Activated CD4-positive, alpha-beta T cell treated with anti-CD3 and anti-CD28 coated beads for 36 hours (primary cell): Measurements from ENCODE around the gene MSX1. TPM values are rescaled to one million over a fixed set of nuclear protein-coding genes. Genes with fewer than 3 reads are reported as not detected.
"Not testable (repeated sequence)": the region's sequence is repeated elsewhere in the genome, so short reads cannot be mapped to it uniquely, and the experiment has no call there.

Experiments used
- ATAC-seq: fragments of 200-7000 bp; cut with Tn5 transposase; one replicate; pipeline ENCODE4 v1.10.0; 2021; ENCODE audit warnings: mild to moderate bottlenecking, moderate library complexity
- CTCF ChIA-PET: fragments of 350-600 bp; sonication (Branson Sonifier 250); formaldehyde crosslinking; loops from one replicate; lab custom pipeline; 2021; ENCODE audit warnings: antibody characterized with exemption; lab: Charles Lee
- POLR2A ChIA-PET: fragments of 350-600 bp; sonication (Branson Sonifier 250); formaldehyde crosslinking; loops from one replicate; lab custom pipeline; 2021; ENCODE audit warnings: antibody characterized with exemption, inconsistent platforms; lab: Charles Lee
- DNase-seq: peaks from one replicate; pipeline ENCODE4 v3.0.0-alpha.2; 2020
- H3K27ac Mint-ChIP-seq: one replicate; pipeline ENCODE4 v1.8.0; 2021; ENCODE audit warnings: mixed read lengths
- H3K27me3 Mint-ChIP-seq: one replicate; pipeline ENCODE4 v1.8.0; 2021; ENCODE audit warnings: mixed read lengths
- H3K36me3 Mint-ChIP-seq: one replicate; pipeline ENCODE4 v1.8.0; 2021; ENCODE audit warnings: low read depth, mixed read lengths
- H3K4me1 Mint-ChIP-seq: one replicate; pipeline ENCODE4 v1.8.0; 2021; ENCODE audit warnings: mixed read lengths
- H3K4me3 Mint-ChIP-seq: one replicate; pipeline ENCODE4 v1.8.0; 2021; ENCODE audit warnings: mild to moderate bottlenecking, moderate library complexity, mixed read lengths
- H3K9me3 Mint-ChIP-seq: one replicate; pipeline ENCODE4 v1.8.0; 2021; ENCODE audit warnings: low read depth, mixed read lengths
- intact Hi-C, 2 experiments: fragments of 100-400 bp; cut with DNase I in 1 of 2; cut with micrococcal nuclease in 1 of 2; formaldehyde crosslinking; loops; one replicate each; pipeline versions ENCODE4 v1.14.2 to v1.15.1; 2022 to 2024; cut with DNase I, micrococcal nuclease
- total RNA-seq, 2 experiments: library from RNA; stranded (reverse); gene quantifications; one replicate each; pipeline ENCODE4 v1.2.3, GENCODE V29; 2021

Gene MSX1
- under 1 TPM in 1 of 2 experiments, not detected in 1; 0.09 TPM for total RNA-seq

DNA sequence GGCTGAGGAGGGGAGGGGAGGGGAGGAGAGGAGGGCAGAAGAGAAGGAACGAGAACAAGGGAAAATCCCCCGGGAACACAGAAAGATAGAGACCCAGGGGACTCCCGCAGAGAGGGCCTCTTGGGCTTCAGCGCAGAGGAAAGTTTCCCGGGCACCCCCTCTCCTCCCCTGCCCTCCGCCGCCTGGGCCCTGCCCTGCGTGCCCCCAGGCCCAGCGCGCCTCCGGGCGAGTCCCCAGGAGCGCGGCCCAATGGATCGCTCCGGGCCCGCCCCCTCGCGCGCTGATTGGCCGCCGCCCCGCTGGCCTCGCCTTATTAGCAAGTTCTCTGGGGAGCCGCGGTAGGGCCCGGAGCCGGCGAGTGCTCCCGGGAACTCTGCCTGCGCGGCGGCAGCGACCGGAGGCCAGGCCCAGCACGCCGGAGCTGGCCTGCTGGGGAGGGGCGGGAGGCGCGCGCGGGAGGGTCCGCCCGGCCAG is at the start of gene MSX1:
MSX1 (plus strand) TSS at position 341 of the 474 bp plus-strand sequence. CDS start 235 bp downstream, outside the sequence.
- H3K27me3 Mint-ChIP-seq = peaks cover 64% of the 10 kb centered on the region
- ChIA-PET CTCF (no interaction called here), POLR2A (no interaction called here)
- H3K4me1 Mint-ChIP-seq = peaks cover 40% of the 10 kb centered on the region
- H3K4me3 Mint-ChIP-seq = peak within 1 kb of the TSS; percentile 38
- intact Hi-C loops = loop anchor here in 1 of 2 experiments (5.0 kb wide), 2 partner anchors 372 to 1092 kb away; partner anchors contain the start of gene ADRA2C
- H3K9me3 Mint-ChIP-seq = peaks cover 1% of the 10 kb centered on the region
- no peak within 1 kb of the TSS for H3K27ac Mint-ChIP-seq
- ATAC-seq = peak; percentile 86
- DNase-seq = peak; percentile 76
- no peaks in the 10 kb centered on the region for H3K36me3 Mint-ChIP-seq

DNA sequence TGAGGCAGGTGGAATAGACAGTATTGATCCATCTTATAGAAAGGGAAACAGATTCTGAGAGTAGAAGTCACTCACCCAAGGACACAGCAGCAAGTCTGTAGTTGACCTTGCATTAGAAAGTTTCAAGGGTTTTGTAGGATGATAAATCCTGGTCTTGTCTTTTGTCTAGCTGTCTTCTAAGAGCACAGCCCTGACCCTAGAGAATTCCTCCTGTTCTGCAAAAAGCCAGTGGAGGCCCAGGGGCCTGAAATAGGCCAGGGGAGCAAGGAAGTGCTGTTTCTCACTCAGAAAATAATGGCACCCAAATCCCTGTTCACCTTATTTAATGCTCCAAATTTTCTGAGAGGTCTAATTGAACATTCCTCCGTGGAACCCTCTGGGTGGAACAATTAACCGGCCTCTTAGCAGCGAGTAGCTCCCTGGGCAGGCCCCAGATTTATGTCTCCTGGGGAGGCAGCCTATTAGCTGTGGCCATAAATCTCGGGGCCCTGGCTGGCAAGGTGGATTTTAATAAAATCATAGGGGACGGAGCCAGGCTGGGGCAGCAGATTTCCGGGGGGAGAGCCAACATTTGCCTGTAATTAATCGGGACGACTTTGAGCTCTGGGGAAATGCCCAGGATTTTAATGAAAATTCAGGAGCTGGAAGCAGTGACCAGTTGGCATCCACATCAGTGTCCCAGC is 49.2 kb upstream of the MSX1 start:
- Mint-ChIP-seq H3K27ac (no peak overlapping the region), H3K9me3 (peaks cover 3% of the 10 kb centered on the region), H3K36me3 (no peaks in the 10 kb centered on the region), H3K4me3 (no peak overlapping the region), H3K27me3 (peaks cover 14% of the 10 kb centered on the region), H3K4me1 (no peaks in the 10 kb centered on the region)
- ChIA-PET POLR2A (no interaction called here), CTCF (interaction anchor here (1.1 kb wide), 1 partner anchor 10 kb away, joined by 3 read pairs; no protein-coding TSS in a partner anchor)
- intact Hi-C loops = no loop called here
- ATAC-seq = no peak
- DNase-seq = no peak

DNA sequence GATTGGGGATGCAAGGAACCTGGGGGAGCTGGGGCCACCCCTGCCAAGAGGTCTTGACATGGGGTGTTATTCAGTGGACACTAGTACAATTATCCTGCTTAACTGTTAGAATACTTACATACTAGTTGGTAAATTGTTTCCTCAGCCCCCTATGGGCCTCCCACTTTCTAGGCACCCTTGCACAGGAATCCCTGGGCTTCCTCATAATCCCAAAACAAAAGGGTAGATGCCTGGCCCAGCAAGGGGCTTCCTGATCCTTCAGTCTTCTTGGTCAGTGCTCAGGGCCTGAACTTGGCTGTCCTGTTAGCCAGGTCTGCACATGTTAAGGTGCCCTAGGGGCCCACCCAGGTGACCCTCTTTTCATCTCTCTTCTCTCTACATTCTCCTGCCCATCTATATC is 48.7 kb upstream of the MSX1 start:
- no peak overlapping the region for H3K4me3 Mint-ChIP-seq
- no peaks in the 10 kb centered on the region for H3K36me3 Mint-ChIP-seq
- CTCF ChIA-PET = interaction anchor here (1.1 kb wide), 1 partner anchor 10 kb away, joined by 3 read pairs; no protein-coding TSS in a partner anchor
- H3K27me3 Mint-ChIP-seq = peaks cover 15% of the 10 kb centered on the region
- no peaks in the 10 kb centered on the region for H3K4me1 Mint-ChIP-seq
- H3K27ac Mint-ChIP-seq = no peak overlapping the region
- ATAC-seq (no peak), DNase-seq (no peak)
- POLR2A ChIA-PET = no interaction called here
- peaks cover 3% of the 10 kb centered on the region for H3K9me3 Mint-ChIP-seq
- intact Hi-C loops = no loop called here

DNA sequence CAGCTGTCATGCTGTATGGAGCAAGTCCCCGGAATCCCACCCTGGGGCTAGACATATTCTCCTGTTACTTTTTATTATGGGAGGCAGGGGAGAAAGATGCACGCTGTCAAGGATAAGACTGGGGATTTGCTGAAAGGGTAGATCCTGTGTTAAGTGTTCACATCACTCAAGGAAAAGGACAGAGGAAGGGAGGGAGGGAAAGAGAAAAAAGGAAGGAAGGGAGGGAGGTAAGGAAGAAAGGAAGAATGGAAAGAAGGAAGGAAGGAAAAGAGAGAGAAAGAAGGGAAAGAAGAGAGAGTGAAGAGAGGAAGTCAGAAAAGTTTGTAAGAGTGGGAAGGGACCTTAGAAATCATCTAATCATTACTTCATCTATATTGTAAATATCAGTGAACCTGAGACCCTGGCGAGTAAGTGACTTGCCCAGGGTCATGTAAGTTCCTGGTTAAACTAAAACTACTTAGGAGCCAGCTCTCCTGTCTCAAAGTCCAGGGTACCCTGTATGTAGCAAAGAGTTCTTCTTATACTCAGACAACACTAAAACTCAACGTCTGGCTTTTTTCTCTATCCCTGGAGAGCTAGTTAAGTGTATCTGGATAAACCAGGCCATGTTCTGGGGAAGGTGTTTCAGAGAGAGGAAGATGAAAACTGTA is 47.2 kb upstream of the MSX1 start:
- intact Hi-C loops = no loop called here
- Mint-ChIP-seq H3K4me1 (no peaks in the 10 kb centered on the region), H3K9me3 (peaks cover 12% of the 10 kb centered on the region), H3K36me3 (peaks cover 2% of the 10 kb centered on the region), H3K27me3 (peaks cover 19% of the 10 kb centered on the region), H3K4me3 (no peak overlapping the region), H3K27ac (no peak overlapping the region)
- ChIA-PET CTCF (interaction anchor here (0.6 kb wide), 2 partner anchors 35 to 143 kb away, joined by 3 read pairs; no protein-coding TSS in a partner anchor), POLR2A (no interaction called here)
- DNase-seq (no peak), ATAC-seq (no peak)

DNA sequence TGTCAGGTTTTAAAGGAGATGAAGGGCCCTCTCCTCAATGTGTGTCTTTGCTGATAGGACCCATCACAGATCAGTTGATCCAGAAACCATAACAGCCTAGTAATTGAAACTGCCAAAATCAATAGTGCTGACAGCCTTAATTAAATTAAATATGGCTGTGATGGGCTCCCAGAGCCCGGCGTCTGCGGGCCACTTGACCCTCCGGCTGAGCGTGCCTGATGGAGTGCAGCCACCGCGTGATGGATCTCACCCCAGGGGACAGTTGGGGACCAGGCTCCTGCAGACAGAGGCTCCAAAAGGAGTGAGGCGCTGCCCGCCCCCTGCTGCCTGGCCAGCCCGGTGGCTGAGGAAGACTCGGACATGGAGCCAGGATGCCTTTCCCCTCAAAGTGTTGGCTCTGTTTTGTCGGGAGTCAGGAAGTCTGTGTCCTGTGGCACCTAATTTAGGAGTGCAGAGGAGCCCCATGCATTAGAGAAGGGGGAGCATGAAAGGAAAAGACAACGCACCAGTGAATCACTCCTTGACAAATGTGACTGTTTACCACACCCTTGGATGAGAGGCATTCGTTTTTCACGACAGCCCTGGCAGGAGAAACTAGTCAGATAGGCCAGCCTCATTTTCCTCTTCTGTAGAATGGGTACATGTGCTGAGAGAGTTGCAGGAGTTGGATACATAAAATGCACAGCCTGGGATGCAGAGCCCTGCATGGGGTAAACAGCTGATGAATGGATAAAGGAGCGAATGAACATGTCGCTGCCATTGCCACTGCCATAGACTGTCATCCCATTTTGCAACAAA is 40.9 kb upstream of the MSX1 start:
- DNase-seq (no peak), ATAC-seq (no peak)
- Mint-ChIP-seq H3K36me3 (peaks cover 2% of the 10 kb centered on the region), H3K27me3 (peaks cover 12% of the 10 kb centered on the region), H3K9me3 (peaks cover 22% of the 10 kb centered on the region), H3K4me1 (no peaks in the 10 kb centered on the region), H3K4me3 (no peak overlapping the region), H3K27ac (no peak overlapping the region)
- ChIA-PET CTCF (no interaction called here), POLR2A (no interaction called here)
- intact Hi-C loops = no loop called here

GRCh38 chr4:4819213-4819606 is 40.3 kb upstream of the MSX1 start:
- DNase-seq = no peak
- H3K27me3 Mint-ChIP-seq = peaks cover 11% of the 10 kb centered on the region
- H3K27ac Mint-ChIP-seq = no peak overlapping the region
- intact Hi-C loops = no loop called here
- H3K4me1 Mint-ChIP-seq = no peaks in the 10 kb centered on the region
- no peak overlapping the region for H3K4me3 Mint-ChIP-seq
- no peak for ATAC-seq
- ChIA-PET POLR2A (no interaction called here), CTCF (no interaction called here)
- peaks cover 22% of the 10 kb centered on the region for H3K9me3 Mint-ChIP-seq
- peaks cover 2% of the 10 kb centered on the region for H3K36me3 Mint-ChIP-seq

GRCh38 chr4:4820261-4820660 is 39.2 kb upstream of the MSX1 start:
- H3K27me3 Mint-ChIP-seq = peaks cover 7% of the 10 kb centered on the region
- H3K27ac Mint-ChIP-seq = no peak overlapping the region
- no peak overlapping the region for H3K4me3 Mint-ChIP-seq
- intact Hi-C loops = no loop called here
- H3K36me3 Mint-ChIP-seq = peaks cover 2% of the 10 kb centered on the region
- peaks cover 29% of the 10 kb centered on the region for H3K9me3 Mint-ChIP-seq
- ChIA-PET CTCF (interaction anchor here (0.9 kb wide), 1 partner anchor 12 kb away, joined by 3 read pairs; no protein-coding TSS in a partner anchor), POLR2A (no interaction called here)
- no peak for DNase-seq
- ATAC-seq = no peak
- H3K4me1 Mint-ChIP-seq = no peaks in the 10 kb centered on the region

- H3K9me3 Mint-ChIP-seq = peaks cover 31% of the 10 kb centered on the region
- ChIA-PET CTCF (interaction anchor here (0.9 kb wide), 1 partner anchor 13 kb away, joined by 3 read pairs; no protein-coding TSS in a partner anchor), POLR2A (no interaction called here)
- H3K27ac Mint-ChIP-seq = no peak overlapping the region
- ATAC-seq = no peak
- peaks cover 2% of the 10 kb centered on the region for H3K36me3 Mint-ChIP-seq
- no peak for DNase-seq
- peaks cover 7% of the 10 kb centered on the region for H3K27me3 Mint-ChIP-seq
- intact Hi-C loops = no loop called here
- H3K4me1 Mint-ChIP-seq = no peaks in the 10 kb centered on the region
- H3K4me3 Mint-ChIP-seq = no peak overlapping the region
Measured at GRCh38 chr4:4820739-4821138, 38.7 kb upstream of the MSX1 start.

DNA sequence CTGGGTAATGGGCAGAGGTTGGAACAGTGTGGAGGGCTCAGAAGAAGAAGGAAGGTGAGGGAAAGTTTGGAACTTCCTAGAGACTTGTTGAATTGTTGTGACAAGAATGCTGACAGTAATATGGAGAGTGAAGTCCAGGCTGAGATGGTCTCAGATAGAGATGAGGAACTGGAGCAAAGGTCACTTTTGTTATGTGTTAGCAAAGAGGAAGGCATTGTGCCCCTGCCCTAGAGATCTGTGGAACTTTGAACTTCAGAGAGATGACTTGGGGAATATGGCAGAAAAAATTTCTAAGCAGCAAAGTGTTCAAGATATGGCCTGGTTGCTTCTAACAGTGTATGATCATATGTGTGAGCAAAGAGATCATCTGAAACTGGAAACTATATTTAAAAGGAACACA is 37.9 kb upstream of the MSX1 start:
- H3K36me3 Mint-ChIP-seq = peaks cover 2% of the 10 kb centered on the region
- ChIA-PET CTCF (interaction anchor here (0.6 kb wide), 1 partner anchor 56 kb away, joined by 3 read pairs; no protein-coding TSS in a partner anchor), POLR2A (no interaction called here)
- intact Hi-C loops = no loop called here
- no peak overlapping the region for H3K27ac Mint-ChIP-seq
- peaks cover 30% of the 10 kb centered on the region for H3K9me3 Mint-ChIP-seq
- DNase-seq (no peak), ATAC-seq (no peak)
- H3K27me3 Mint-ChIP-seq = peaks cover 10% of the 10 kb centered on the region
- no peaks in the 10 kb centered on the region for H3K4me1 Mint-ChIP-seq
- H3K4me3 Mint-ChIP-seq = no peak overlapping the region

DNA sequence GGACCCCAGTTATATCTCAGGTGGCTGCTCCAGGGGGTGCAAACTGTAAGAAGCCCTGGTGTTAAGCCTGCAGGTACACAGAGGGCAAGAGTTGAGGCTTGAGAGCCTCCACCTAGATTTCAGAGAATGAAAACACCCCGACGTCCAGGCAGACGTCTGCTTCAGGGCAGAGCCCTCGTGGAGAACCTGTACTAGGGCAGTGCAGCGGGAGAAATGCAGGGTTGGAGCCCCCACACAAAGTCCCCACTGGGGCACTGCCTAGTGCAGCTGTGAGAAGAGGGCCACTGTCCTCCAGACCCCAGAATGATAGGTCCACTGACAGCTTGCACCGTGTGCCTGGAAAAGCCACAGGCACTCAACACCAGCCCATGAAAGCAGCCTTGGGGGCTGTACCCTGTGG is 37.2 kb upstream of the MSX1 start:
- peaks cover 25% of the 10 kb centered on the region for H3K9me3 Mint-ChIP-seq
- H3K36me3 Mint-ChIP-seq, H3K4me3 Mint-ChIP-seq, POLR2A ChIA-PET, H3K27me3 Mint-ChIP-seq, H3K4me1 Mint-ChIP-seq, H3K27ac Mint-ChIP-seq, DNase-seq, ATAC-seq, intact Hi-C loops, CTCF ChIA-PET: not testable (repeated sequence)

DNA sequence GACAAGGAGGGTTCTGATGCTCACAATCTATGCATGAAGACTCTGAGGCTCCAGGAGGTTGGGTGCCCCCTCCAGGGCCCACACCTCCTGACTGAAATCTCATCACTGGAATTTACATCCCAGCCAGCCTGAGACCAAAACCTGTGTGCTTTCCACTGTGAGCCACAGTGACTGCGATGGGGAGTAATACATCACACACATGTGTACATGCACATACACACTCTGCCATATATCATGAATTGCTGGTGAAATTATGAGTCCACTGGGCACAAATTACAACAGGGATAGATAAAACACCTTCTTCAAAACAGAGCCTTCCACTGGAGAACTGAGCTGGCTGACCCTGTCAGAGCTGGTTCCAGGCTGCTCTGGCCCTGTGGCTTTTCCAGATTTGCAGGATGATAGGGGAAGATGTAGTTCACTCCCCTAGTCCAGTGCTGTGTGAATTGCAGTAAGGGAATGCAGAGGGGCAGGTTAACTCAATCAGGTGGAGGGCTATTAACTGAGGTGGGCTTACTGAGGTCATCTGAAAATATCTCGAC is 35.8 kb upstream of the MSX1 start:
- ATAC-seq (no peak), DNase-seq (no peak)
- Mint-ChIP-seq H3K27me3 (peaks cover 9% of the 10 kb centered on the region), H3K4me1 (no peaks in the 10 kb centered on the region), H3K4me3 (no peak overlapping the region), H3K27ac (no peak overlapping the region), H3K9me3 (peaks cover 21% of the 10 kb centered on the region), H3K36me3 (no peaks in the 10 kb centered on the region)
- intact Hi-C loops = no loop called here
- POLR2A ChIA-PET = no interaction called here
- CTCF ChIA-PET = no interaction called here
